GM12865 (cell line): ENCODE results near the gene NID2.

Experiments used
- DNase-seq: peaks from one replicate; pipeline ENCODE4 v3.0.0; 2010; ENCODE audit warnings: low read depth
- H3K4me3 ChIP-seq: 2 replicates; pipeline ENCODE4 v1.5.1; 2011; ENCODE audit warnings: mild to moderate bottlenecking, low read depth, low read length, control low read depth
- CTCF ChIP-seq: IDR thresholded peaks from 2 replicates; pipeline ENCODE4 v1.5.1; 2011; ENCODE audit warnings: low read length, control low read depth, low read depth, inconsistent platforms; ENCODE audit not compliant: insufficient read depth; ENCODE audit errors: missing control alignments

Gene NID2

GRCh38 chr14:52043690-52044089, 25.2 kb downstream of the NID2 start:
- peak; percentile 60 for TF ChIP-seq CTCF
- H3K4me3 ChIP-seq = no peak overlapping the region
- DNase-seq = peak; percentile 39

GRCh38 chr14:52042371-52043289, 26.2 kb downstream of the NID2 start:
- no peak for TF ChIP-seq CTCF
- DNase-seq = no peak
- H3K4me3 ChIP-seq = no peak overlapping the region

- no peak for TF ChIP-seq CTCF
- no peak for DNase-seq
- no peak overlapping the region for H3K4me3 ChIP-seq
These were observed 28.3 kb downstream of the NID2 start for GRCh38 chr14:52040598-52040997.

GRCh38 chr14:52039124-52039815, 29.6 kb downstream of the NID2 start:
- TF ChIP-seq CTCF = no peak
- H3K4me3 ChIP-seq = no peak overlapping the region
- no peak for DNase-seq

GRCh38 chr14:52033101-52033642, 35.7 kb downstream of the NID2 start:
- TF ChIP-seq CTCF = no peak
- no peak for DNase-seq
- H3K4me3 ChIP-seq = no peak overlapping the region

GRCh38 chr14:52032204-52032801, 36.6 kb downstream of the NID2 start:
- no peak overlapping the region for H3K4me3 ChIP-seq
- DNase-seq = no peak
- no peak for TF ChIP-seq CTCF
